ENCODE data around the gene TRIO.

TRIO gene

GRCh38 chr5:14269395-14269794 is 126.3 kb downstream of the TRIO start:
- no peak for TF ChIP-seq CTCF (IDR thresholded peaks at IDR 0.05; ENCODE audit: control extremely low read depth, extremely low read depth, low read depth, missing control alignments)
- POLR2A ChIA-PET: no interaction called here
- CTCF ChIA-PET: interaction anchor here (0.8 to 3.4 kb wide), 19 partner anchors 10 to 403 kb away, joined by 3 to 53 read pairs (median 8); no protein-coding TSS in a partner anchor
- no peak for DNase-seq (ENCODE audit: extremely low spot score)

GRCh38 chr5:14270209-14270702 is 127.1 kb downstream of the TRIO start:
- peak; percentile 67 for TF ChIP-seq CTCF (IDR thresholded peaks at IDR 0.05; ENCODE audit: control extremely low read depth, extremely low read depth, low read depth, missing control alignments)
- ChIA-PET POLR2A (no interaction called here), CTCF (interaction anchor here (0.6 to 3.4 kb wide), 57 partner anchors 10 to 402 kb away, joined by 3 to 53 read pairs (median 4); no protein-coding TSS in a partner anchor)
- DNase-seq (ENCODE audit: extremely low spot score): peak; percentile 68

- no peak for TF ChIP-seq CTCF (IDR thresholded peaks at IDR 0.05; ENCODE audit: control extremely low read depth, extremely low read depth, low read depth, missing control alignments)
- DNase-seq (ENCODE audit: extremely low spot score): no peak
- ChIA-PET POLR2A (no interaction called here), CTCF (interaction anchor here (1.1 to 3.0 kb wide), 4 partner anchors 9 to 165 kb away, joined by 3 to 32 read pairs (median 4); no protein-coding TSS in a partner anchor)
Measured at GRCh38 chr5:14272548-14273205, 129.5 kb downstream of the TRIO start.

- TF ChIP-seq CTCF (IDR thresholded peaks at IDR 0.05; ENCODE audit: control extremely low read depth, extremely low read depth, low read depth, missing control alignments): no peak
- ChIA-PET CTCF (interaction anchor here (1.1 kb wide), 1 partner anchor 51 kb away, joined by 4 read pairs; no protein-coding TSS in a partner anchor), POLR2A (no interaction called here)
- DNase-seq (ENCODE audit: extremely low spot score): no peak
Measured at GRCh38 chr5:14273207-14273767, 130.1 kb downstream of the TRIO start.

- POLR2A ChIA-PET: no interaction called here
- CTCF ChIA-PET: interaction anchor here (1.3 to 5.2 kb wide), 4 partner anchors 11 to 167 kb away, joined by 3 to 18 read pairs (median 6); no protein-coding TSS in a partner anchor
- DNase-seq (ENCODE audit: extremely low spot score): no peak
- no peak for TF ChIP-seq CTCF (IDR thresholded peaks at IDR 0.05; ENCODE audit: control extremely low read depth, extremely low read depth, low read depth, missing control alignments)
Measured at GRCh38 chr5:14276380-14276779, 133.2 kb downstream of the TRIO start.

GRCh38 chr5:14277385-14278320 is 134.5 kb downstream of the TRIO start:
- ChIA-PET CTCF (interaction anchor here (1.0 to 5.2 kb wide), 8 partner anchors 8 to 169 kb away, joined by 3 to 42 read pairs (median 4); no protein-coding TSS in a partner anchor), POLR2A (no interaction called here)
- DNase-seq (ENCODE audit: extremely low spot score): no peak
- no peak for TF ChIP-seq CTCF (IDR thresholded peaks at IDR 0.05; ENCODE audit: control extremely low read depth, extremely low read depth, low read depth, missing control alignments)
